ENCODE data around the gene ERN1. TPM values are rescaled to one million over a fixed set of nuclear protein-coding genes. Genes with fewer than 3 reads are reported as not detected.

The ERN1 gene
- total and polyA plus RNA-seq, 2 of the 13 experiments (the other 11 are each of a cell fraction or from before 2014, with no cell fraction given), result 6.0 to 12.7 TPM

DNA sequence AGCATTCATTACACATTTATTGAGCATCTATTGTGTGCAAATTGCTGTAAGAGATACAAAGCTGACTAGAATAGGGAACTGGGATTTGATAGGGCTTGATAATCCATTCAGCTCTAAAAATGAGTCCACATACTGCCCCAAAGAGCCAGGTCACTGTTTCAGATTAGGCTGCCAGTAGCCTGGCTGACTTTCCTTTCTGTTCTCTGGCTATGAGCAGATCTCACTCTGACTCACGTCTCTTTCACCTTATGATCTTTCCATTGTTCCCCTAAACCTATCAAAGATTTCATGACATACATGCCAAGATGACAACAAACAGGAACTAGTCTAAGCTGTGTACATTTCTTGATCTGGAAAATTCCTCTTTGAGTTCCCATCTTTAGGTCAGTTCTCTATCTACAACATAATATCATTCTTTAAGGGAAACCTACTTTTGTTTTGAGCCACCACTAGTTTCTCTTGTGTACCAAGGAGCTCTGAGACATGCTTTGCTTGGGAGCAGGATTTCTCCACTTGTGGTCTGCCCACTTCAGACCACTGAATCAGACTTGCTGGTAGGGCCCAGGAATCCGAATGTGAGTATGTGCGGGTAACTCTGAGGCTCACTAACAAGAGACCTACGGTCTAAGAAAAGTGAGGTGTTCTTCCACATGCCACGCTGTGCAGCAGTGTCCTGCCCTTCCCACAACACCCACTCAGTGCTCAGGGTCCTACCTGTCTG lies 68.6 kb downstream of the ERN1 start:
- POLR2A ChIA-PET, result interaction anchor here (1.3 to 2.6 kb wide), 3 partner anchors 13 to 73 kb away, joined by 3 to 8 read pairs (median 6); no protein-coding TSS in a partner anchor
- H3K4me3 ChIP-seq (replicated peaks in 1 of 3; ENCODE audit: insufficient read depth in 1 of 3, low read depth in 2 of 3, low read length in 3 of 3), result no peak overlapping the region
- FAIRE-seq (peak; percentile 28), DNase-seq (ENCODE audit: low spot score) (no peak), ATAC-seq (no peak)
- H3K27me3 ChIP-seq (ENCODE audit: control insufficient read depth in 1 of 2, insufficient read depth in 2 of 2, low read length in 2 of 2), result no peaks in the 10 kb centered on the region
- H3K36me3 ChIP-seq (replicated peaks in 1 of 2; ENCODE audit: control insufficient read depth in 1 of 2, insufficient read depth in 2 of 2, low read length in 2 of 2), result peaks cover 12 to 66% of the 10 kb centered on the region in 2 experiments
- TF ChIP-seq, protein P1, sequence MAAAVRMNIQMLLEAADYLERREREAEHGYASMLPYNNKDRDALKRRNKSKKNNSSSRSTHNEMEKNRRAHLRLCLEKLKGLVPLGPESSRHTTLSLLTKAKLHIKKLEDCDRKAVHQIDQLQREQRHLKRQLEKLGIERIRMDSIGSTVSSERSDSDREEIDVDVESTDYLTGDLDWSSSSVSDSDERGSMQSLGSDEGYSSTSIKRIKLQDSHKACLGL (CRISPR knock-in tag; IDR thresholded peaks at IDR 0.05), result no peak
- TF ChIP-seq, protein P2, sequence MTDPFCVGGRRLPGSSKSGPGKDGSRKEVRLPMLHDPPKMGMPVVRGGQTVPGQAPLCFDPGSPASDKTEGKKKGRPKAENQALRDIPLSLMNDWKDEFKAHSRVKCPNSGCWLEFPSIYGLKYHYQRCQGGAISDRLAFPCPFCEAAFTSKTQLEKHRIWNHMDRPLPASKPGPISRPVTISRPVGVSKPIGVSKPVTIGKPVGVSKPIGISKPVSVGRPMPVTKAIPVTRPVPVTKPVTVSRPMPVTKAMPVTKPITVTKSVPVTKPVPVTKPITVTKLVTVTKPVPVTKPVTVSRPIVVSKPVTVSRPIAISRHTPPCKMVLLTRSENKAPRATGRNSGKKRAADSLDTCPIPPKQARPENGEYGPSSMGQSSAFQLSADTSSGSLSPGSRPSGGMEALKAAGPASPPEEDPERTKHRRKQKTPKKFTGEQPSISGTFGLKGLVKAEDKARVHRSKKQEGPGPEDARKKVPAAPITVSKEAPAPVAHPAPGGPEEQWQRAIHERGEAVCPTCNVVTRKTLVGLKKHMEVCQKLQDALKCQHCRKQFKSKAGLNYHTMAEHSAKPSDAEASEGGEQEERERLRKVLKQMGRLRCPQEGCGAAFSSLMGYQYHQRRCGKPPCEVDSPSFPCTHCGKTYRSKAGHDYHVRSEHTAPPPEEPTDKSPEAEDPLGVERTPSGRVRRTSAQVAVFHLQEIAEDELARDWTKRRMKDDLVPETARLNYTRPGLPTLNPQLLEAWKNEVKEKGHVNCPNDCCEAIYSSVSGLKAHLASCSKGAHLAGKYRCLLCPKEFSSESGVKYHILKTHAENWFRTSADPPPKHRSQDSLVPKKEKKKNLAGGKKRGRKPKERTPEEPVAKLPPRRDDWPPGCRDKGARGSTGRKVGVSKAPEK (CRISPR knock-in tag; IDR thresholded peaks at IDR 0.05; ENCODE audit: borderline replicate concordance), result no peak
- TF ChIP-seq ZNF629 (CRISPR knock-in tag; conservative IDR thresholded peaks at IDR 0.05) (no peak), ZFAT (CRISPR knock-in tag; conservative IDR thresholded peaks at IDR 0.05) (no peak), IRF2 (CRISPR knock-in tag; IDR thresholded peaks at IDR 0.05) (no peak), PRMT3 (CRISPR knock-in tag; IDR thresholded peaks at IDR 0.05; ENCODE audit: borderline replicate concordance, low read depth) (no peak)
- TF ChIP-seq, protein P3, sequence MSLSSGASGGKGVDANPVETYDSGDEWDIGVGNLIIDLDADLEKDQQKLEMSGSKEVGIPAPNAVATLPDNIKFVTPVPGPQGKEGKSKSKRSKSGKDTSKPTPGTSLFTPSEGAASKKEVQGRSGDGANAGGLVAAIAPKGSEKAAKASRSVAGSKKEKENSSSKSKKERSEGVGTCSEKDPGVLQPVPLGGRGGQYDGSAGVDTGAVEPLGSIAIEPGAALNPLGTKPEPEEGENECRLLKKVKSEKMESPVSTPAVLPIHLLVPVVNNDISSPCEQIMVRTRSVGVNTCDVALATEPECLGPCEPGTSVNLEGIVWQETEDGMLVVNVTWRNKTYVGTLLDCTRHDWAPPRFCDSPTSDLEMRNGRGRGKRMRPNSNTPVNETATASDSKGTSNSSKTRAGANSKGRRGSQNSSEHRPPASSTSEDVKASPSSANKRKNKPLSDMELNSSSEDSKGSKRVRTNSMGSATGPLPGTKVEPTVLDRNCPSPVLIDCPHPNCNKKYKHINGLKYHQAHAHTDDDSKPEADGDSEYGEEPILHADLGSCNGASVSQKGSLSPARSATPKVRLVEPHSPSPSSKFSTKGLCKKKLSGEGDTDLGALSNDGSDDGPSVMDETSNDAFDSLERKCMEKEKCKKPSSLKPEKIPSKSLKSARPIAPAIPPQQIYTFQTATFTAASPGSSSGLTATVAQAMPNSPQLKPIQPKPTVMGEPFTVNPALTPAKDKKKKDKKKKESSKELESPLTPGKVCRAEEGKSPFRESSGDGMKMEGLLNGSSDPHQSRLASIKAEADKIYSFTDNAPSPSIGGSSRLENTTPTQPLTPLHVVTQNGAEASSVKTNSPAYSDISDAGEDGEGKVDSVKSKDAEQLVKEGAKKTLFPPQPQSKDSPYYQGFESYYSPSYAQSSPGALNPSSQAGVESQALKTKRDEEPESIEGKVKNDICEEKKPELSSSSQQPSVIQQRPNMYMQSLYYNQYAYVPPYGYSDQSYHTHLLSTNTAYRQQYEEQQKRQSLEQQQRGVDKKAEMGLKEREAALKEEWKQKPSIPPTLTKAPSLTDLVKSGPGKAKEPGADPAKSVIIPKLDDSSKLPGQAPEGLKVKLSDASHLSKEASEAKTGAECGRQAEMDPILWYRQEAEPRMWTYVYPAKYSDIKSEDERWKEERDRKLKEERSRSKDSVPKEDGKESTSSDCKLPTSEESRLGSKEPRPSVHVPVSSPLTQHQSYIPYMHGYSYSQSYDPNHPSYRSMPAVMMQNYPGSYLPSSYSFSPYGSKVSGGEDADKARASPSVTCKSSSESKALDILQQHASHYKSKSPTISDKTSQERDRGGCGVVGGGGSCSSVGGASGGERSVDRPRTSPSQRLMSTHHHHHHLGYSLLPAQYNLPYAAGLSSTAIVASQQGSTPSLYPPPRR (CRISPR knock-in tag; IDR thresholded peaks at IDR 0.05; ENCODE audit: borderline replicate concordance), result no peak
- TF ChIP-seq, protein P4, sequence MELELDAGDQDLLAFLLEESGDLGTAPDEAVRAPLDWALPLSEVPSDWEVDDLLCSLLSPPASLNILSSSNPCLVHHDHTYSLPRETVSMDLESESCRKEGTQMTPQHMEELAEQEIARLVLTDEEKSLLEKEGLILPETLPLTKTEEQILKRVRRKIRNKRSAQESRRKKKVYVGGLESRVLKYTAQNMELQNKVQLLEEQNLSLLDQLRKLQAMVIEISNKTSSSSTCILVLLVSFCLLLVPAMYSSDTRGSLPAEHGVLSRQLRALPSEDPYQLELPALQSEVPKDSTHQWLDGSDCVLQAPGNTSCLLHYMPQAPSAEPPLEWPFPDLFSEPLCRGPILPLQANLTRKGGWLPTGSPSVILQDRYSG (CRISPR knock-in tag; IDR thresholded peaks at IDR 0.05), result no peak
- TF ChIP-seq, protein P5, sequence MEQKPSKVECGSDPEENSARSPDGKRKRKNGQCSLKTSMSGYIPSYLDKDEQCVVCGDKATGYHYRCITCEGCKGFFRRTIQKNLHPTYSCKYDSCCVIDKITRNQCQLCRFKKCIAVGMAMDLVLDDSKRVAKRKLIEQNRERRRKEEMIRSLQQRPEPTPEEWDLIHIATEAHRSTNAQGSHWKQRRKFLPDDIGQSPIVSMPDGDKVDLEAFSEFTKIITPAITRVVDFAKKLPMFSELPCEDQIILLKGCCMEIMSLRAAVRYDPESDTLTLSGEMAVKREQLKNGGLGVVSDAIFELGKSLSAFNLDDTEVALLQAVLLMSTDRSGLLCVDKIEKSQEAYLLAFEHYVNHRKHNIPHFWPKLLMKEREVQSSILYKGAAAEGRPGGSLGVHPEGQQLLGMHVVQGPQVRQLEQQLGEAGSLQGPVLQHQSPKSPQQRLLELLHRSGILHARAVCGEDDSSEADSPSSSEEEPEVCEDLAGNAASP (CRISPR knock-in tag; IDR thresholded peaks at IDR 0.05; ENCODE audit: borderline replicate concordance), result no peak
- TF ChIP-seq, protein P6, sequence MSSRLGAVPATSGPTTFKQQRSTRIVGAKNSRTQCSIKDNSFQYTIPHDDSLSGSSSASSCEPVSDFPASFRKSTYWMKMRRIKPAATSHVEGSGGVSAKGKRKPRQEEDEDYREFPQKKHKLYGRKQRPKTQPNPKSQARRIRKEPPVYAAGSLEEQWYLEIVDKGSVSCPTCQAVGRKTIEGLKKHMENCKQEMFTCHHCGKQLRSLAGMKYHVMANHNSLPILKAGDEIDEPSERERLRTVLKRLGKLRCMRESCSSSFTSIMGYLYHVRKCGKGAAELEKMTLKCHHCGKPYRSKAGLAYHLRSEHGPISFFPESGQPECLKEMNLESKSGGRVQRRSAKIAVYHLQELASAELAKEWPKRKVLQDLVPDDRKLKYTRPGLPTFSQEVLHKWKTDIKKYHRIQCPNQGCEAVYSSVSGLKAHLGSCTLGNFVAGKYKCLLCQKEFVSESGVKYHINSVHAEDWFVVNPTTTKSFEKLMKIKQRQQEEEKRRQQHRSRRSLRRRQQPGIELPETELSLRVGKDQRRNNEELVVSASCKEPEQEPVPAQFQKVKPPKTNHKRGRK (CRISPR knock-in tag; IDR thresholded peaks at IDR 0.05), result no peak
- H3K4me2 ChIP-seq (ENCODE audit: low read depth, low read length), result no peak overlapping the region
- in situ Hi-C loops (cut with HindIII; ENCODE audit: extremely low pct_ligation_motif_present, low pct_unique_long_range_greater_than_20kb), result loop anchor here (5.0 to 10.0 kb wide), 2 partner anchors 71 to 223 kb away; partner anchors contain the start of gene ERN1
- H3K9me3 ChIP-seq (ENCODE audit: low read length), result no peaks in the 10 kb centered on the region
- no peaks in the 10 kb centered on the region for H4K20me1 ChIP-seq (ENCODE audit: insufficient read depth, low read length)
- H3K4me1 ChIP-seq (ENCODE audit: insufficient read depth, low read length), result peaks cover 29% of the 10 kb centered on the region
- H3K79me2 ChIP-seq (ENCODE audit: insufficient read depth, low read length), result no peaks in the 10 kb centered on the region
- no peak overlapping the region for H3K27ac ChIP-seq (ENCODE audit: extremely low read length, insufficient read depth, low read length)
- no peak overlapping the region for H3K9ac ChIP-seq (ENCODE audit: insufficient read depth, low read depth, low read length)
- BruUV-seq (replicated peaks), result no TSS peak
- H2AFZ ChIP-seq (ENCODE audit: low read length), result no peak overlapping the region
- WGBS (ENCODE audit: low lambda C conversion rate), result over 99% methylated on average over 5 of the region's 5 CpGs
- CTCF ChIA-PET (ENCODE audit: low intra/inter-chr PET ratio, low total read pairs), result no interaction called here
- intact Hi-C loops (cut with micrococcal nuclease; ENCODE audit: unreplicated experiment), result no loop called here

All from HepG2 (cell line).